K562 (cell line): ENCODE results near the gene CCDC78. TPM values are rescaled to one million over a fixed set of nuclear protein-coding genes. Genes with fewer than 3 reads are reported as not detected.

Source experiments
- AFF4 ChIP-seq: sonication (generic); formaldehyde crosslinking; IDR thresholded peaks from 2 replicates; pipeline ENCODE4 v1.8.0; 2023; ENCODE audit warnings: mild to moderate bottlenecking, missing genetic modification reagents
- DIDO1 ChIP-seq: fragments of 450-650 bp; IDR thresholded peaks from 2 replicates; pipeline ENCODE4 v1.6.1; 2016; ENCODE audit warnings: low read depth, missing biosample characterization, missing genetic modification characterization
- GABPB1 ChIP-seq: sonication (generic); formaldehyde crosslinking; IDR thresholded peaks from 2 replicates; pipeline ENCODE4 v1.8.0; 2022; ENCODE audit warnings: mild to moderate bottlenecking, missing genetic modification reagents
- ILK ChIP-seq: fragments of 450-650 bp; IDR thresholded peaks from 2 replicates; pipeline ENCODE4 v1.6.1; 2016; ENCODE audit warnings: missing genetic modification characterization, low read depth, mild to moderate bottlenecking, missing compliant biosample characterization, moderate library complexity, borderline replicate concordance
- KAT7 ChIP-seq: sonication (generic); formaldehyde crosslinking; IDR thresholded peaks from 2 replicates; pipeline ENCODE4 v1.8.0; 2022; ENCODE audit warnings: missing genetic modification reagents, mild to moderate bottlenecking, borderline replicate concordance
- KDM5B ChIP-seq: fragments of 200-600 bp; sonication (generic); IDR thresholded peaks from 2 replicates; pipeline ENCODE4 v1.6.1; 2012; ENCODE audit warnings: low read depth, mild to moderate bottlenecking, moderate library complexity, low read length, control low read depth, inconsistent platforms; ENCODE audit not compliant: insufficient replicate concordance
- TARDBP ChIP-seq: fragments of 450-650 bp; IDR thresholded peaks from 2 replicates; pipeline ENCODE4 v1.6.1; 2016
- TCF7 ChIP-seq: sonication (generic); IDR thresholded peaks from 2 replicates; pipeline ENCODE4 v1.6.1; 2016; ENCODE audit warnings: antibody characterized with exemption, borderline replicate concordance
- ZBTB11 ChIP-seq, 3 experiments: fragments of 200-800 bp in 1 of 3; fragments of 250-450 bp in 1 of 3; fragments of 450-650 bp in 1 of 3; sonication (Bioruptor Pico) in 1 of 3; sonication (Bioruptor generic) in 1 of 3; formaldehyde crosslinking in 1 of 3; IDR thresholded peaks; 2 replicates each; pipeline versions ENCODE4 v1.6.1 to v1.8.0; 2016 to 2022; ENCODE audit warnings: mild to moderate bottlenecking in 2 of 3, missing genetic modification characterization in 2 of 3, missing compliant biosample characterization in 1 of 3, moderate library complexity in 1 of 3
- polyA plus RNA-seq, 8 experiments: library from polyadenylated mRNA; depleted of rRNA in 4 of 8; stranded (reverse) in 5 of 8; unstranded in 3 of 8; fragments of >200 nt; fragmentation: Nextera tagmentation in 2 of 8; fragmentation: Illumina TruSeq in 1 of 8; extraction: Ambion mirVana in 2 of 8; extraction: Trizol in 1 of 8; gene quantifications; 2 replicates each; pipeline versions ENCODE4 v1.2.1 to v1.2.3, GENCODE V29; 2011 to 2014; ENCODE audit warnings: inconsistent platforms in 1 of 8, missing spikeins in 1 of 8
- total RNA-seq, 7 experiments: library from RNA; depleted of rRNA in 6 of 7; stranded (reverse); fragments of >200 nt in 6 of 7; fragmentation: Illumina TruSeq in 2 of 7; extraction: Trizol in 2 of 7; gene quantifications; 2 replicates each; pipeline versions ENCODE4 v1.2.1 to v1.2.3, GENCODE V29; 2011 to 2021; ENCODE audit warnings: low replicate concordance in 1 of 7
- TF ChIP-seq, protein P1 (sequence below): IDR thresholded peaks from 2 replicates; pipeline ENCODE4 v1.6.1; 2011; ENCODE audit not compliant: insufficient read length; ENCODE audit errors: extremely low read depth
- TF ChIP-seq, protein P2 (sequence below): sonication (generic); formaldehyde crosslinking; IDR thresholded peaks from 2 replicates; pipeline ENCODE4 v1.8.0; 2022; ENCODE audit warnings: mild to moderate bottlenecking, missing genetic modification reagents
- TF ChIP-seq, protein P3 (sequence below): fragments of 250-450 bp; sonication (Bioruptor Pico); IDR thresholded peaks from 2 replicates; pipeline ENCODE4 v1.9.0; 2021; ENCODE audit warnings: mild to moderate bottlenecking, inconsistent platforms

The CCDC78 gene
- total and polyA plus RNA-seq, 9 of the 15 experiments (the other 6 are each of a cell fraction or from before 2014, with no cell fraction given): 0.24 to 17.7 (median 2.9) TPM

- TF ChIP-seq, protein P1, sequence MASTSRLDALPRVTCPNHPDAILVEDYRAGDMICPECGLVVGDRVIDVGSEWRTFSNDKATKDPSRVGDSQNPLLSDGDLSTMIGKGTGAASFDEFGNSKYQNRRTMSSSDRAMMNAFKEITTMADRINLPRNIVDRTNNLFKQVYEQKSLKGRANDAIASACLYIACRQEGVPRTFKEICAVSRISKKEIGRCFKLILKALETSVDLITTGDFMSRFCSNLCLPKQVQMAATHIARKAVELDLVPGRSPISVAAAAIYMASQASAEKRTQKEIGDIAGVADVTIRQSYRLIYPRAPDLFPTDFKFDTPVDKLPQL: no peak
- TF ChIP-seq ZBTB11 (CRISPR knock-in tag; IDR thresholded peaks at IDR 0.05): no peak
- no peak for TF ChIP-seq ILK (tag)
- TF ChIP-seq AFF4: 0 out of 2 replicates have a peak, but pooled peaks have one; percentile 14
- peak; percentile 66; the same call in 1 of the 2 replicates for TF ChIP-seq TARDBP
- TF ChIP-seq KDM5B: peak; percentile 54
- TF ChIP-seq DIDO1 (tag): no peak
- TF ChIP-seq, protein P2, sequence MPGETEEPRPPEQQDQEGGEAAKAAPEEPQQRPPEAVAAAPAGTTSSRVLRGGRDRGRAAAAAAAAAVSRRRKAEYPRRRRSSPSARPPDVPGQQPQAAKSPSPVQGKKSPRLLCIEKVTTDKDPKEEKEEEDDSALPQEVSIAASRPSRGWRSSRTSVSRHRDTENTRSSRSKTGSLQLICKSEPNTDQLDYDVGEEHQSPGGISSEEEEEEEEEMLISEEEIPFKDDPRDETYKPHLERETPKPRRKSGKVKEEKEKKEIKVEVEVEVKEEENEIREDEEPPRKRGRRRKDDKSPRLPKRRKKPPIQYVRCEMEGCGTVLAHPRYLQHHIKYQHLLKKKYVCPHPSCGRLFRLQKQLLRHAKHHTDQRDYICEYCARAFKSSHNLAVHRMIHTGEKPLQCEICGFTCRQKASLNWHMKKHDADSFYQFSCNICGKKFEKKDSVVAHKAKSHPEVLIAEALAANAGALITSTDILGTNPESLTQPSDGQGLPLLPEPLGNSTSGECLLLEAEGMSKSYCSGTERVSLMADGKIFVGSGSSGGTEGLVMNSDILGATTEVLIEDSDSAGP: peak; percentile 48; the same call in 1 of the 2 replicates
- no peak for TF ChIP-seq KAT7
- TF ChIP-seq TCF7: no peak
- TF ChIP-seq, protein P3, sequence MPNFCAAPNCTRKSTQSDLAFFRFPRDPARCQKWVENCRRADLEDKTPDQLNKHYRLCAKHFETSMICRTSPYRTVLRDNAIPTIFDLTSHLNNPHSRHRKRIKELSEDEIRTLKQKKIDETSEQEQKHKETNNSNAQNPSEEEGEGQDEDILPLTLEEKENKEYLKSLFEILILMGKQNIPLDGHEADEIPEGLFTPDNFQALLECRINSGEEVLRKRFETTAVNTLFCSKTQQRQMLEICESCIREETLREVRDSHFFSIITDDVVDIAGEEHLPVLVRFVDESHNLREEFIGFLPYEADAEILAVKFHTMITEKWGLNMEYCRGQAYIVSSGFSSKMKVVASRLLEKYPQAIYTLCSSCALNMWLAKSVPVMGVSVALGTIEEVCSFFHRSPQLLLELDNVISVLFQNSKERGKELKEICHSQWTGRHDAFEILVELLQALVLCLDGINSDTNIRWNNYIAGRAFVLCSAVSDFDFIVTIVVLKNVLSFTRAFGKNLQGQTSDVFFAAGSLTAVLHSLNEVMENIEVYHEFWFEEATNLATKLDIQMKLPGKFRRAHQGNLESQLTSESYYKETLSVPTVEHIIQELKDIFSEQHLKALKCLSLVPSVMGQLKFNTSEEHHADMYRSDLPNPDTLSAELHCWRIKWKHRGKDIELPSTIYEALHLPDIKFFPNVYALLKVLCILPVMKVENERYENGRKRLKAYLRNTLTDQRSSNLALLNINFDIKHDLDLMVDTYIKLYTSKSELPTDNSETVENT (CRISPR knock-in tag): peak; percentile 65
- TF ChIP-seq GABPB1 (CRISPR knock-in tag): peak; percentile 45; the same call in 1 of the 2 replicates
These were observed 51.0 kb downstream of the CCDC78 start, which contains the start of gene RHBDL1 (continued) for GRCh38 chr16:674968-675883.
